Endothelial cell of umbilical vein (primary cell): ENCODE data around the gene ZCCHC9. TPM values are rescaled to one million over a fixed set of nuclear protein-coding genes. Genes with fewer than 3 reads are reported as not detected.

Experiments used
- BruUV-seq: library from RNA; stranded (reverse); fragments of 400-500 nt; replicated peaks from 2 replicates; lab custom pipeline; 2021; lab: Mats Ljungman, UMichigan
- CTCF ChIA-PET: fragments of 300-600, 350-600 bp; sonication (Branson Sonifier 250); formaldehyde crosslinking; loops from one replicate; lab custom pipeline; 2021; ENCODE audit warnings: antibody characterized with exemption, inconsistent platforms; lab: Charles Lee
- POLR2A ChIA-PET: fragments of 300-600, 350-600 bp; sonication (Branson Sonifier 250); formaldehyde crosslinking; loops from one replicate; lab custom pipeline; 2021; ENCODE audit warnings: antibody characterized with exemption, inconsistent platforms; lab: Charles Lee
- DNase-seq: peaks from one replicate; pipeline ENCODE4 v3.0.0-alpha.2; 2011; ENCODE audit warnings: low read depth, low spot score
- FAIRE-seq: peaks from 2 replicates; lab custom pipeline; 2011; peaks lifted over from hg19 to GRCh38; lab: Jason Lieb, UNC
- H2AFZ ChIP-seq: 2 replicates; pipeline ENCODE4 v1.6.0; 2012; ENCODE audit warnings: low read depth, low read length, control low read depth, inconsistent platforms
- H3K27ac ChIP-seq: 2 replicates; pipeline ENCODE4 v1.5.1; 2011; ENCODE audit warnings: low read depth, mild to moderate bottlenecking, control low read depth, low read length, moderate library complexity; ENCODE audit not compliant: insufficient read depth
- H3K27me3 ChIP-seq, 2 experiments: 2 replicates each; pipeline versions ENCODE4 v1.6.0 to v1.6.1; 2011; ENCODE audit warnings: low read length in 2 of 2, mixed read lengths in 1 of 2; ENCODE audit not compliant: control insufficient read depth in 2 of 2, insufficient read depth in 2 of 2
- H3K36me3 ChIP-seq, 2 experiments: 2 replicates in 1 of 2; 3 replicates in 1 of 2; pipeline ENCODE4 v1.5.1; 2011; ENCODE audit warnings: low read length in 2 of 2, mild to moderate bottlenecking in 1 of 2, moderate library complexity in 1 of 2; ENCODE audit not compliant: control insufficient read depth in 2 of 2, insufficient read depth in 2 of 2; ENCODE audit errors: extremely low read depth in 1 of 2
- H3K4me1 ChIP-seq: 3 replicates; pipeline ENCODE4 v1.5.1; 2011; ENCODE audit warnings: mild to moderate bottlenecking, low read length; ENCODE audit not compliant: control insufficient read depth, insufficient read depth; ENCODE audit errors: extremely low read depth
- H3K4me2 ChIP-seq: 2 replicates; pipeline ENCODE4 v1.6.1; 2011; ENCODE audit warnings: low read length, control low read depth, mixed read lengths; ENCODE audit not compliant: insufficient read depth
- H3K4me3 ChIP-seq, 3 experiments: fragments of 200-600 bp in 1 of 3; sonication (generic), shearing (Covaris generic) in 1 of 3; replicated peaks in 1 of 3; 2 replicates each; pipeline ENCODE4 v1.5.1; 2011 to 2016; ENCODE audit warnings: control low read depth in 3 of 3, low read length in 3 of 3, mild to moderate bottlenecking in 2 of 3, inconsistent platforms in 1 of 3, low read depth in 1 of 3, moderate library complexity in 1 of 3; ENCODE audit not compliant: insufficient read depth in 1 of 3
- H3K79me2 ChIP-seq: 2 replicates; pipeline ENCODE4 v1.6.0; 2012; ENCODE audit warnings: low read length, inconsistent platforms; ENCODE audit not compliant: control insufficient read depth, insufficient read depth
- H3K9ac ChIP-seq: replicated peaks from 2 replicates; pipeline ENCODE3; 2011; ENCODE audit warnings: low read length, control low read depth; ENCODE audit not compliant: insufficient read depth; ENCODE audit errors: extremely low read depth
- H3K9me1 ChIP-seq: replicated peaks from 3 replicates; pipeline ENCODE4 v1.6.0; 2011; ENCODE audit warnings: mild to moderate bottlenecking, low read length; ENCODE audit not compliant: control insufficient read depth, insufficient read depth; ENCODE audit errors: extremely low read depth
- H3K9me3 ChIP-seq: replicated peaks from 2 replicates; pipeline ENCODE4 v1.5.1; 2012; ENCODE audit warnings: low read length, inconsistent platforms; ENCODE audit not compliant: control insufficient read depth, insufficient read depth
- H4K20me1 ChIP-seq: replicated peaks from 2 replicates; pipeline ENCODE3; 2011; ENCODE audit warnings: mild to moderate bottlenecking, low read length; ENCODE audit not compliant: control insufficient read depth, insufficient read depth; ENCODE audit errors: extremely low read depth
- CTCF ChIP-seq, 2 donors: IDR thresholded peaks; 1 replicate in 1 of 2; 2 replicates in 1 of 2; pipeline ENCODE4 v1.5.1; 2011; ENCODE audit warnings: low read length in 2 of 2, mild to moderate bottlenecking in 2 of 2, moderate library complexity in 2 of 2, control low read depth in 1 of 2, inconsistent platforms in 1 of 2, low read depth in 1 of 2; ENCODE audit not compliant: insufficient read depth in 1 of 2; ENCODE audit errors: extremely low read depth in 1 of 2
- EZH2 ChIP-seq: IDR thresholded peaks from 2 replicates; pipeline ENCODE4 v1.6.1; 2012; ENCODE audit warnings: borderline replicate concordance, low read depth, mild to moderate bottlenecking, moderate library complexity, low read length, inconsistent platforms; ENCODE audit not compliant: severe bottlenecking
- FOS ChIP-seq: IDR thresholded peaks from 2 replicates; pipeline ENCODE4 v1.6.1; 2011; ENCODE audit warnings: mild to moderate bottlenecking, low read length, moderate library complexity, borderline replicate concordance; ENCODE audit not compliant: insufficient read depth
- GATA2 ChIP-seq: IDR thresholded peaks from 2 replicates; pipeline ENCODE4 v1.7.0; 2011; ENCODE audit warnings: low read depth, mild to moderate bottlenecking, moderate library complexity, mixed read lengths, low read length; ENCODE audit not compliant: insufficient read length, insufficient read depth
- JUN ChIP-seq: IDR thresholded peaks from 2 replicates; pipeline ENCODE4 v1.6.1; 2011; ENCODE audit warnings: borderline replicate concordance, low read depth; ENCODE audit not compliant: insufficient read length, insufficient read depth
- MAX ChIP-seq: IDR thresholded peaks from 2 replicates; pipeline ENCODE4 v1.6.1; 2011; ENCODE audit not compliant: insufficient read depth, insufficient read length
- MYC ChIP-seq: IDR thresholded peaks from one replicate; pipeline ENCODE4 v1.6.1; 2011; ENCODE audit warnings: mild to moderate bottlenecking, low read depth, low read length
- POLR2A ChIP-seq: IDR thresholded peaks from 2 replicates; pipeline ENCODE4 v1.6.1; 2012; ENCODE audit warnings: low read depth, mild to moderate bottlenecking, control low read depth, low read length
- POLR2AphosphoS5 ChIP-seq: IDR thresholded peaks from 2 replicates; pipeline ENCODE4 v1.6.1; 2012; ENCODE audit warnings: low read depth, mild to moderate bottlenecking, control low read depth, low read length, moderate library complexity; ENCODE audit not compliant: insufficient read depth
- dilution Hi-C: fragments of 300-500 bp; cut with MboI; formaldehyde crosslinking; loops from one replicate; pipeline ENCODE4 v1.15.0; 2019; ENCODE audit warnings: low sequenced_read_pairs; ENCODE audit not compliant: extremely low pct_ligation_motif_present
- intact Hi-C: fragments of 100-400 bp; cut with micrococcal nuclease; formaldehyde crosslinking; loops from one replicate; pipeline ENCODE4 v1.10.0; 2022
- polyA plus RNA-seq, 4 experiments: library from polyadenylated mRNA; depleted of rRNA in 3 of 4; stranded (reverse) in 3 of 4; unstranded in 1 of 4; fragments of >200 nt; gene quantifications; 2 replicates each; pipeline versions ENCODE4 v1.2.1 to v1.2.3, GENCODE V29; 2011 to 2012; ENCODE audit warnings: missing spikeins in 1 of 4
- total RNA-seq: library from RNA; stranded (reverse); gene quantifications from 2 replicates; pipeline ENCODE4 v1.2.3, GENCODE V29; 2021

The ZCCHC9 gene
- total and polyA plus RNA-seq, 2 donors (not counting 3 experiments of a cell fraction or from before 2014, with no cell fraction given) = 6.8 to 23.9 TPM

GRCh38 chr5:81300921-81301270, 491 bp upstream of the ZCCHC9 start:
- ChIA-PET CTCF (interaction anchor here (1.1 to 4.1 kb wide), 2 partner anchors 85 to 864 kb away, joined by 3 to 26 read pairs; no protein-coding TSS in a partner anchor), POLR2A (no interaction called here)
- DNase-seq (no peak), FAIRE-seq (no peak)
- Histone ChIP-seq H3K36me3 (peaks cover 0 to 2% of the 10 kb centered on the region in 2 experiments), H3K79me2 (peaks cover 9% of the 10 kb centered on the region), H3K9ac (peak overlapping the region; percentile 77), H3K9me1 (no peaks in the 10 kb centered on the region), H3K4me1 (peaks cover 16% of the 10 kb centered on the region), H2AFZ (peak overlapping the region; percentile 46), H3K27ac (peak overlapping the region; percentile 68), H3K4me3 (peak overlapping the region; percentile 46 to 76 (median 66)), H3K9me3 (no peaks in the 10 kb centered on the region), H3K4me2 (peak overlapping the region; percentile 84), H4K20me1 (no peaks in the 10 kb centered on the region), H3K27me3 (no peaks in the 10 kb centered on the region)
- BruUV-seq = TSS peak; percentile 67
- dilution Hi-C loops (no loop called here), intact Hi-C loops (loop anchor here (1.0 to 10.0 kb wide), 10 partner anchors 106 to 976 kb away; partner anchors contain the start of genes ATG10, RASGRF2, RPS23 and SSBP2)
- TF ChIP-seq GATA2 (no peak), POLR2A (no peak), EZH2 (no peak), POLR2AphosphoS5 (no peak), MAX (no peak), FOS (no peak), MYC (no peak), JUN (no peak), CTCF (IDR thresholded peaks at IDR 0.05; ENCODE audit: extremely low read depth in 1 of 2, insufficient read depth in 1 of 2, low read depth in 1 of 2, low read length in 2 of 2) (no peak)
